Renal cortical epithelial cell (primary cell): ENCODE data around the gene LITAFD. TPM values are rescaled to one million over a fixed set of nuclear protein-coding genes. Genes with fewer than 3 reads are reported as not detected.
"Not testable (repeated sequence)": the region's sequence is repeated elsewhere in the genome, so short reads cannot be mapped to it uniquely, and the experiment has no call there.

Source experiments
- DNase-seq: peaks from one replicate; pipeline ENCODE4 v3.0.0-alpha.2; 2011; ENCODE audit warnings: low read depth
- total RNA-seq: library from RNA; depleted of rRNA; stranded (reverse); fragments of >200 nt; gene quantifications from 2 replicates; pipeline ENCODE4 v1.2.3, GENCODE V29; 2014

LITAFD gene
- total RNA-seq, 1 donor from 2014 or later, result not detected

DNA sequence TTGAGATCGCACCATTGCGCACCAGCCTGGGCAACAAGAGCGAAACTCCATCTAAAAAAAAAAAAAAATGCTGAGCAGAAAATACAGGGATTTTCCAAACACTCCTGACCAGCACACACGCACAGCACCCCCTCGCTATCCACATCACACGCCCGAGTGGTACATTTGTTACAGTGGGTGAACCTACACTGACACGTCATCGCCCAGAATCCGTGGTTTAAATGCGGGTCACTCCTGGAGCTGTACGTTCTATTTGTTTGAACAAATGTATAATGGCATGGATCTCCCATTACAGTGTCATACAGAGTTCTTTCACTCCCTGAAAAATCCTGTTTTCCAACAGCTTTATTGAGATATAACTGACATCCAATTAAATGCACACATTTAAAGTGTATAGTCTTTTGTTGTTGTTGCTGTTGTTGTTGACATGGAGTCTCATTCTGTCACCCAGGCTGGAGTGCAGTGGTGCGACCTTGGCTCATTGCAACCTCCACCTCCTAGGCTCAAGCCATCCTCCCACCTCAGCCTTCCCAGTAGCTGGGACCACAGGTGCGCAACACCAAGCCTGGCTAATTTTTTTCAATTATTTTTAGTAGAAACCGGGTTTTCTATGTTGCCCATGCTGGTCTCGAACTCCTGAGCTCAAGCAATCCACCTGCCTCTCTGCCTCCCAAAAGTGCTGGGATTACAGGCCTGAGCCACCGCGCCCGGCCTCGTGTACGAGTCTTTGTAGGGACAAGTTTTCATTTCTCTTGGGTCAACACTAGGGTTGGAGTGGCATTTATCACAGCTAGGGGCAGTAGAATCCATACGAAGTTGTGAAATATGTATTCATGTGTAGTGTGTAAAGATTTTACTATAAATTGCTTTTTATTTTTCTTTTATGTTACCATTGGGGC lies 8.9 kb upstream of the LITAFD start:
- no peak for DNase-seq

GRCh38 chr16:8873866-8874195 lies 8.3 kb upstream of the LITAFD start:
- DNase-seq, result not testable (repeated sequence)

DNA sequence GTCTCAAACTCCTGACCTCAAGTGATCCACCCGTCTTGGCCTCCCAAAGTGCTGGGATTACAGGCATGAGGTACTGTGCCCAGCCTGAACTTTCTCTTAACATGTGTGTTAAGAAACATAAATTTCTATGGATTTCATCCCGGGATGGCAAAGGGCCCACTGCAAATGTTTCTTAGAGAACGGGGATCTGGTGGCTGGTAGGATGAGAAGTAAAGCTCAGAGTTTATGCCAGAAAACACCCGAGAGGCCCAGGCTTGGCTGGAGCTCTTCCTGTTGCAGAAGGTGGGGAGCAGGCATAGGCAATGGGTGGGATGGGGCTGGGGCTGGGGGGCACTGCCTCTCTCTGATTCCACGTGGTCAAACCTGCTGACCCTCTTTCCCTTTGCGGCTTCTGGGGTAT lies 7.8 kb upstream of the LITAFD start:
- no peak for DNase-seq

GRCh38 chr16:8875317-8875716 lies 6.8 kb upstream of the LITAFD start:
- DNase-seq, result not testable (repeated sequence)

- no peak for DNase-seq
These were observed 4.1 kb upstream of the LITAFD start for GRCh38 chr16:8877894-8878522.

- peak; percentile 87 for DNase-seq
These were observed 3.6 kb upstream of the LITAFD start for GRCh38 chr16:8878523-8878911.

DNA sequence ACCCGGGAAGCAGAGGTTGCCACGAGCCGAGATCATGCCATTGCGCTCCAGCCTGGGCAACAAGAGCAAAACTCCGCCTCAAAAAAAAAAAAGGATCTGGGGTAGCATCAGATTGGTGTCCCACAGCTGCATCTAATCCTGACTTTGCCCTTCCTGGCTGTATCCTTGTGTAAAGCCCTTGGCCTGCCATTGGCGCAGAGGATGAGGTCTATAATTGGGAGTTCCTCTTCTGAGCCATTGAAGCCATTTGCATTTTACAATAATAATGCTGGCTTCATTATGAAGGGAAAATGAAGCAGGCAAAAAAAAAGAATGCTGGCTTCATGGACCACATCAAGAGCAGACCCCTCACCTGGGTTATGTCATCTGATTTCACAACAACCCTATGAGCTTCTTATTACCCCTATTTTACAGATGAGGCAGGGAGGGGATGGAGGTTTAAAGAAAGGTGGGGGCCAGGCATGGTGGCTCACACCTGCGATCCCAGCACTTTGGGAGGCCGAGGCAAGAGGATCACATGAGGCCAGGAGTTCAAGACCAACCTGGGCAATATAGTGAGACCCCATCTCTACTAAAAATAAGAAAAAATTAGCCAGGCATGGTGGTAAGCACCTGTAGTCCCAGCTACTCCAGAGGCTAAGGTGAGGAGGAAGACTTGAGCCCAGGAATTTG lies 1.2 kb upstream of the LITAFD start:
- no peak for DNase-seq

- DNase-seq, result no peak
These were observed 700 bp downstream of the LITAFD start for GRCh38 chr16:8882725-8883377.

- peak; percentile 40 for DNase-seq
These were observed 3.8 kb downstream of the LITAFD start for GRCh38 chr16:8885674-8886592.

GRCh38 chr16:8886593-8887430 lies 4.7 kb downstream of the LITAFD start:
- no peak for DNase-seq

- DNase-seq, result no peak
These were observed 5.2 kb downstream of the LITAFD start for GRCh38 chr16:8887431-8887765.

DNA sequence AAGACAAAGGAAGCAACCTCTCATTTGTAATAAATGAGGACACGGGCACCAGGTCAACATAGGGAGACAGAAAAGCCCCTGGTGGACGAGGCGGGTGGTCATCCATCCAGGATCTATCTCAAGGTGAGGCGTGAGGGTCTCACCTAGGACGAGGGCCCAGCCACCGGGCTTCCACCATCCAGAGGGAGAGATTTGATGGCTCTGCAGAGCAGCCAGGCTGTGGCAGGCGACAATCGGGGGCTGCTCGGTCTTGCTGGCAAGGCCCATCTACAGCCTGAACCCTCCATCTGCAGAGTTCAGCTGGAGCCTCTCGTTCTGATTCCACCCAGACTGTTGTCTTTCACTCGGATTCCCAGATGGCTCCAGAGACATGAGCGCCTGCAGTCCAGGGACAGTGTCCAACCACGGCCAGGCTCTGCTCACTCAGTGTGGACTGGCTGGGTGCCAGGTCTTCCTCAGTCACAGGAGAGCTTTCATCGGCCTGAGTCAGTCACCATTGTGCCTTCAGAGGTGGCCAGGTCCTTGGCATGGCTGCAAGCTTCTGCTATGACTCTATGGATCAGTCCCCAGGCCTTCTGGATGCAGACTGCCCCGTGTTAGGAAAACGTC lies 5.9 kb downstream of the LITAFD start:
- DNase-seq, result no peak

DNA sequence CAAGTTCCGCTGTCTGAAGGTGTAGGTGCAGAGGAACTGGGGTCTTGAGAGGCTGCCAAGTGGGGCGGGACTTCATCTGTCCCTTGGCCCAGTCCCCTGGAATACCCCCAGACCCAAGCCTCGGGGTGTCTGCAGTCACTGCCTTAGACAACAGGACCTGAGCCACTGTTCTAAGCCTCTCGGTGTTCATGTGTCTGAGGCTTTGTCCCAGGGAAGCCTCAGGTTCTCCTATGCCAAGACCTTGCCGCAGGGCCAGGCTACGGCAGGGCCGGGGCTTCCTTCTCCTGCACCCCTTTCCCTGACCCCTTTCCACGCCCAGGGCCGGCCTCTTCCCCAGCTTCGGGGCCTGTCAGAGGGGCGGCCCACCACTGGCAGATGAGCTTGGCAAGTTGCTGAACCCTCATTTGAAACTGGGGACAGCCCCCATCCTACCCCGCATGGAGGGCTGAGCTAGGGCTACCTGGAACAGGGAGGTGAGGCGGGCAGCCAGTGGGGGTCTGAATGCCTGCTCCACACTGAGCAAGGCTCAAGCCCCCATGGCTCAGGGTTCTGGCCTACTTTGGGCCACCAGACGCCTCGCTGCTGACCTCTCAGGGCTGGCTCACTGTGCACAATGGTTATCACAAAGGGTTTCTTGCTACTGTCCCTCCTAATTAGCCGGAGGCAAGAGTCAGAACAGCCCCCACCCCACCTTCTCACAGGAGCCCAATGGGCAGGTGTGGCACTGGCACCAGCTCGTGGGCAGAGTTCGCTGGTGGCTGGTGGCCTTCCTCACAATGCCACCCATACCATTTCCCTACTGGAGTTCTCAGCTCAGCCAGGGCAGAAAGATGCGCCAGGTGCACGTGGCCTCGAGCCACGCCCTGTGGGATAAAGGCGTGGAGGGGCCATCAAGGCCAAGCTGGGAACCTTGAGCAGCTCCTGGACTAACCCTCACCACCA lies 7.1 kb downstream of the LITAFD start:
- no peak for DNase-seq

GRCh38 chr16:8889893-8890548 lies 7.9 kb downstream of the LITAFD start:
- no peak for DNase-seq

GRCh38 chr16:8890549-8890921 lies 8.4 kb downstream of the LITAFD start:
- no peak for DNase-seq

GRCh38 chr16:8892101-8892575 lies 10.0 kb downstream of the LITAFD start:
- DNase-seq, result no peak

DNA sequence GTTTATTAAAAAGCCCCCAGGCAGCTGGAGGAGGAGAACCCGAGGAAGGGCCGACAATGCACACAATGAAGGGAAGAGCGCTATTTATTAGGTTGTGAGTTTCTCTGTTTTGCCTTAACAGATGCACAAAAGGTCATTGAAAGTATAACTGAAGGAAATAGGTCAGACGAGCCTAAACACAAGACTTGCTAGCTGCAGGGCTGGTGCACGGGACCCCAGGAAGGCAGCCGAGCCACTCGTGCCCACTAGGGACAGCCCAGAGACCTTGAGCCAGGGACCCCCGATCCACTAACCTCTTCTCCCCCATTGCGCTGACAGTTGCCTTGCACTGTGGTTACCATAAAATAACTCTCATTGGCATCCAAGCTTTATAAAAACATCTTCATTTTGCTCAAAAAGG lies 11.3 kb downstream of the LITAFD start:
- no peak for DNase-seq

DNA sequence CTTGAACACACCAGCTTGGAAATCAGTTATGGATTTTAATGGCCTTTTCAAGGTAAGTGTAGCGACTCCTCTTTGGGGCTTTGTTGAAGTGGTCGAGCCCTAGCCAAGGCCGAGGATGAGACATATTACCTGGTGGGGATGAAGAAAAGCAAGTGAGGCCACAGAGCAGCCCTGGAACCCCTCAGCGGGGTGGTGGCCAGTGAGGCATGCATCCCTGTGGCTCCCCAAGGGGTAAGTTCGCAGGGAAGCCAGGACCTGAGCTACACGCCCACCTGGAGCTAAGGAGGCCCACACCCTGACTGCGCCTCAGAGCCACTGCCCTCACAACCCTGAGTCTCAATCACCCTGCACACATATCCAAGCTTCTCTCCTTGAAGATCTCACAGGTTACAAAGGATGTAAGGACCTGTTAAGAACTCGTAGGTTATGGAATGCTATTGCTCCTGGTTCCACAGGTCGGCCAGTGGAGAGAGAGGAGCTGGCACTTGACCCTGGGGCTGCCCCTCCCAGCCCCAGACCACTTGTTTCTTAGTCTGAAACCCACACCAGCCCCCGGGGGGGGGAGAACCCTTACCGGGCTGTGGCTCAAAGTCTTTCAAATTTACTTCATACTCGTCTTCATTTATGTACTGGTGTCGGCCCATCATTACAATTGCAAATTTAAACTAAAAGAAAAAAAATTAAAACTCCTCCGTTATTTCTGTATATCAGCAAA lies 12.0 kb downstream of the LITAFD start:
- DNase-seq, result no peak
